Measurements from ENCODE around the gene AXIN1.
"Not testable (repeated sequence)": the region's sequence is repeated elsewhere in the genome, so short reads cannot be mapped to it uniquely, and the experiment has no call there.

Gene AXIN1

DNA sequence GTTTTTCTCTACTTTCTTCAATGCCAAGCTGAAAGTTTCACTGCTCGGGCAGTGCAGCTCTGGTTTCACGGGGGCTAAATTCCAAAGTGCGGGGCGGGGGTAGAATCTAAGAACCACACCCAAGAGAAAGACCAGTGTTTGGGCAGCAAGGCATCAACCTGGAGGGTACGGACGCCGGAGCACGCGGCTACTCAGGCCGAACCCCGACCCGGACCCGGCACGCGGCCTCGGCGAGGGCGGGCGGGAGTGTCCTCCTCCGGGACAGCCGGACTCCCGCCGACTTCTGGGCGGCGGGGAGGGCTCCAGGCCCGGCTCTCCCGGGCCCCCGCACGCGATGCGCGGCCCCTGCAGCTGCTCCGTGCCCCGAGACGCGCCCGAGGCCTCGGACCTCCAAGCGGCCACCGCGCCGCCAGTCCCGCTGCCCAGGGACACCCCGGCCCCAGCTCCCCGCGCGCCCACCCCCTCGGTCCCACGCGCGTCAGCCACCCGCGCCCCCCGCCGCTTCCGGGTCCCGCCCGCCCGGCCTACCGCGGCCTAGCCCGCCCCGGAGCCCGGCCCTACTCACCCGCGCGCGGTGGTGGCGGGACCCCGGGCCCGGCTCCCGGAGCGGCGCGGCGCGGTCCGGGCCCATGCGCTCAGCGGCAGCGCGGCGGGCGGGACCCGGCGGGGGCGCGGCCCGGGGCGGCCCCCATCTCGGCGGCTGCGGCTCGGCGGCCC lies 561 bp downstream of the AXIN1 start:
- no peak for DNase-seq

- DNase-seq, result no peak
Measured at GRCh38 chr16:350203-350602, 2.3 kb downstream of the AXIN1 start.

DNA sequence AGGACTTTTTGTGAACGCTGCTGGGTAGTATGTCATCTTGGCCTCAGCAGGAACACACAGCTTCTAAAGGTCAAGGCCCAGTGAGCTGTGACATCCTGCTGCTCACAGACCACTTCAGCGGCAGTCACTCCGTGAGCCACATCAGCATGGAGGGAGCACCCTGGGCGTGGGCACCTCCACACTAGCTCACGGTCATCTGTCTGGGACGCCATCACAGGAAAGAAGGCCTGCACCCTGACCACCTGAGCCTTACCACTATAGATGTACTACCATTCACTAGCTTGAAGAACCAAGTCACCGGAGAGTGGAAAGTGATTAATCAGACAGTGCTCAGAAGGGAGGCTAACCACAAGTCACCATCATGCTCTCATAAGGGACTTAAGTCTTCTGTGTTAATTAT lies 3.3 kb downstream of the AXIN1 start:
- DNase-seq, result no peak

DNA sequence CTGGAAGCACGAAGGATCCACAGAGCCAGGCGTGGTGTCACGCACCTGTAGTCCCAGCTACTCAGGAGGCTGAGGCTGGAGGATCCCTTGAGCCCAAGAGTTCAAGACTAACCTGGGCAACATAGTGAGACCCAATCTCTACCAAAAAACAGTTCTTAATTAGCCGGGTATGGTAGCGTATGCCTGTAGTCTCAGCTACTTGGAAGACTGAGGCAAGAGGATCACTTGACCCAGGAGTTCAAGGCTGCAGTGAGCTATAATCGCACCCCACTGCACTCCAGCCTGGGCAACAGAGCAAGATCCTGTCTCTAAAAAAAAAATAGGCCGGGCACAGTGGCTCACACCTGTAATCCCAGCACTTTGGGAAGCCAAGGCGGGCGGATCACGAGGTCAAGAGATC lies 4.0 kb downstream of the AXIN1 start:
- DNase-seq, result not testable (repeated sequence)

GRCh38 chr16:347203-347602 lies 5.3 kb downstream of the AXIN1 start:
- no peak for DNase-seq

DNA sequence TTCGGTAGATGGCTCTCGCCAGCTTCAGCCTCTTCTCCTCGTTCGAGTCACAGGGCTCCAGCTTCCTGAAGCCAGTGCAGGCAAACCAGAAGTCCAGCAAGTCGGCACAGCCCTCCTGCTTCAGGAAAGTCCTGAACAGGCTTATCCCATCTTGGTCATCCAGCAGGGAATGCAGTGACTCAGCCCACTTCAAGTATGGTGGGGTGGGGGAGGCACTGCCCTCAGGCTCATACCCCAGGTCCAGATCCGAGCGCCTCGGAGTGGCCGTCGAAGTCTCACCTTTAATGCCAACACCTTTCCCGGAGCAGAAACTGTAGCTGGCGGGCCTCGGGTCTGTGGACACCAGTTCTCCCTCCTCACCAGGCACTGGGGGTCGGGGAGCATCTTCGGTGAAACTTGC lies 5.9 kb downstream of the AXIN1 start:
- no peak for DNase-seq

DNA sequence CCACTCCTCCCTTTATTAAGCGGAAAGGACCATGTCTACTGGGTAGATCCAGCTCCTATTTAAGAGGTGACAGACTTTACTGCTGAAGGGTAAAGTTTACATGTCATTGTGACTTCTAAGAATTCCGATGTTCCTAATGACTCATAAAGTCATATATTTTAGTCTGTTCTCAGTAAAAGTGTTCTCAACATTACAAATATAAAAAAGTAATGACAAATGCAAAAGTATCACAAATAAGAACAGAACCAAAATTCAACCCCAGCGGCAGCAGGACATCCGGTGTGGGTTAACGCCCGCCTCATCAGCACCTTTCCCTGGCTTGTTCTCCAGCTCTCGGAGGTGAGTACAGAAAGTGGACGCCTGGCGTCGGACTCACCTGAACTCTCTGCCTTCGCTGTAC lies 6.8 kb downstream of the AXIN1 start:
- DNase-seq, result no peak

DNA sequence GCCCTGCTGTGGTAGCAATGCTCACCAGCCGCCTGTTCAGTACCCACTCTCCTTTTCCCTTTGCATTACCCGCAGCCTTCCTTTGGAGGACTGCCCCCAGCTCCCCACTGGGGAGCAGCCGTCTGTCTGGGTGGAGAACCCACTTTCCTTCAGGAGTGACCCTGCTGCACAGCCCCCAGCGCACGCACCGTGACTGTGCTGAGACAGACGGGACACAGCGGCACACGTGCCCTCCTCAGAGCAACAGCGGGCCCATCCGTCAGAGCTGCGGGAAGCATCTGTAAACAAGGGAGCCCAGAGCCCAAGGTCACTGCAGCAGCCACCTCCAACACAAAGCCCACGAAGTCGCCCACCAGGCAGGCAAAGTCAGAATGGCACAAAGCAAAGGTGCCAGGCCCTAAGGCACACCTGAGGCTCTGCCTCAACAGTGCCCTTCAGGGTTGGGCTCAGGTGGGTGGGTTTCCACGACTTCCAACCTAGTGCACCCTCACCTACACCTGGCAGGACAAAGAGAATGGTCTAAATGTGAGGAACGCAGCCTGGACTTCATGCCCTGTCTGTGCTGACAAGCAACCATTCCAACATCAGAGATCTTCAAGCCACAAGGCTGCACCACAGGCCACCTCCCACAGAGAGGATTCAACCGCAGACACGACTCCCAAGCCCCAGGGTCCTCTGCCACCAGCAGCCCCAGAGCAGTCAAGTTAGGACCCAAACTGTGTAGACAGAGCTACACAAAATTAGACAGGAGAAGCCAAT lies 9.9 kb downstream of the AXIN1 start:
- DNase-seq, result no peak

GRCh38 chr16:341974-342336 lies 10.6 kb downstream of the AXIN1 start:
- not testable (repeated sequence) for DNase-seq

DNA sequence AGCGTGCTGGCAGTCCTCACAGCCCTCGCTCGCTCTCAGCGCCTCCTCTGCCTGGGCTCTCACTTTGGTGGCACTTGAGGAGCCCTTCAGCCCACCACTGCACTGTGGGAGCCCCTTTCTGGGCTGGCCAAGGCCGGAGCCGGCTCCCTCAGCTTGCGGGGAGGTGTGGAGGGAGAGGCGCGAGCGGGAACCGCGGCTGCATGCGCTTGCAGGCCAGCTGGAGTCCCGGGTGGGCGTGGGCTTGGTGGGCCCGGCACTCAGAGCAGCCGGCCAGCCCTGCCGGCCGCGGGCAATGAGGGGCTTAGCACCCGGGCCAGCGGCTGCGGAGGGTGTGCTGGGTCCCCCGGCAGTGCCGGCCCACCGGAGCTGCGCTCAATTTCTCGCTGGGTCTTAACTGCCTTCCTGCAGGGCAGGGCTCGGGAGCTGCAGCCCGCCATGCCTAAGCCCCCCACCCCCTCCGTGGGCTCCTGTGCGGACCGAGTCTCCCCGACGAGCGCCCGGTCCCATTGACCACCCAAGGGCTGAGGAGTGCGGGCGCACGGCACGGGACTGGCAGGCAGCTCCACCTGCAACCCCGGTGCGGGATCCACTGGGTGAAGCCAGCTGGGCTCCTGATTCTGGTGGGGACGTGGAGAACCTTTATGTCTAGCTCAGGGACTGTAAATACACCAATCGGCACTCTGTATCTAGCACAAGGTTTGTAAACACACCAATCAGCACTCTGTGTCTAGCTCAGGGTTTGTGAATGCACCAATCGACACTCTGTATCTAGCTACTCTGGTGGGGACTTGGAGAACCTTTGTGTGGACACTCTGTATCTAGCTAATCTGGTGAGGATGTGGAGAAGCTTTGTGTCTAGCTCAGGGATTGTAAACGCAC lies 11.2 kb downstream of the AXIN1 start:
- not testable (repeated sequence) for DNase-seq

DNA sequence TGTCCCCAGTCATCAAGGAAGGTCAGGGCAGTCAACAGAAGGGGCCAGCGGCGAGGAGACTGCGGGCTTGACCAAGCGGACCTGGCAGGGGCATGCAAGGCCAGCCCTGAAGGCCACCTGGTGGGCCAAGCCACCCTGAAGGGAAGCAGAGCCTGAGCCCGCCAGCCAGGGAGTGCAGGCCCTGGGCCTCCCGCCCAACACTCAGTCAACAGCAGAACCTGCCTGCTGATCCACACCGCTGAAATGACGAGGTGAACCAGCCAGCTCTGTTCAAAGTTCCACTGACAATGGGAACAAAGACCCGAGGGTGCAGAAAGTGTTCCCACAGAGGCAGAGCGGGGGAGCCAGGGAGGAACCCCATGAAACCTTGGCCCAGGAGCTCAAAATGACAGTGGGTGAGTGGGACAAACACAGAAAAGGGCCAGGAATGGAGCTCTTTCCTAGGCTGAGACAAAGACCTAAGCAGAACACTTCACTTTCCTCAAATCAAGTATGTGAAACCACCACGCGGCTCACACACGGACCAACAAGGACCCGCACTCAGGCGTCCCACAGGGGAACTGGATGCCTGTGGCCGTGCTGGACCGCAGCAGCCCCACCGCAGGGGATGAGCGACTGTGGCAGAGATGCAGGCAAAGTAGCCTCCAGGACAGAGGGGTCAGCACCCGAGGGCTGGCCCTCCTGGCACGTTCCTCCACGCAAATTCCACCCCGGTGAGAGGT lies 12.0 kb downstream of the AXIN1 start:
- DNase-seq, result no peak

GRCh38 chr16:339680-340079 lies 12.8 kb downstream of the AXIN1 start:
- no peak for DNase-seq

- no peak for DNase-seq
Measured at GRCh38 chr16:337975-338575, 14.4 kb downstream of the AXIN1 start.

- DNase-seq, result no peak
Measured at GRCh38 chr16:337437-337836, 15.1 kb downstream of the AXIN1 start.

DNA sequence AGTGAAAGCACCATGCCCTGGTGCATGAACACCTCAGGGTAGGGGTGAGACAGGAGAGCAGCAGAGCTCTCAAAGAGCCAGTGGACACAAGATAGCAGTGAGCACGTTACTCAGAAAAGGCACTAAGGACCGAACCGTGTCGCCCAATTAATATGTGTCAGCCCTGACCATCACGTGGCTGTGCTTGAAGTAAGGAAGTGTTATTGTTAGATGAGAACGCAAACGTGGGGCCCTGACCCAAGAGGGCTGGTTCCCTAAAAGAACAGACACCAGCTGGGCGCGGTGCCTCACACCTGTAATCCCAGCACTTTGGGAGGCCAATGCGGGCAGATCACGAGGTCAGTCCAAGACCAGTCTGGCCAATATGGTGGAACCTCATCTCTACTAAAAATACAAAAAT lies 16.3 kb downstream of the AXIN1 start:
- no peak for DNase-seq

DNA sequence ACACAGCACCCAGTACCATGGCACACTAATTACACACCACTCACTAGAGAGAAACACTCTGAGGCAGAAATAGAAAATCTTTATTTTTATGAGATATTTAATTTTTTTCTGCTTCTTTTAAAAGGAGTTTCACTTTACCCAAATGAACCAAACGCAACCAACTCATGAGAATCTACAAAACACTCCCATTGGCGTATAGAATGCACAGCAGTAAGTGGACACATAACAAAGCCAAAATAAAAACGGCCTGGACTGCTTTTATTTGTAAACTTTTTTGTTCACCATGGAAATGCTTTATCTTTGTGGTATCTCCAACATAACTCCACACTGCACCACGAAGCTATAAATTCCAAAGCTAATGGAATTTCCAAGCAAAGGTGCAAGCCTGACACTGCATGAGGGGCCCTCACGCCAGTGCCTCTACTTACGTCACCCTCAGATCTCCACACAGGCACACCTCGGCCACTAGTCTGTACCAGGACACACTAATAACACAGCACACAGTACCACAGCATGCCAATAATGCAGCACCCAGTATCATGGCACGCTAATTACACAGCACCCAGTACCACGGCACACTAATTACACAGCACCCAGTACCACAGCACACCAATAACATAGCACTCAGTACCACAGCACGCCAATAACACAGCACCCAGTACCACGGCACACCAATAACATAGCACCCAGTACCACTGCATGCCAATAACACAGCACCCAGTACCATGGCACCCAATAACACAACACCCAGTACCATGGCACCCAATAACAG lies 17.5 kb downstream of the AXIN1 start:
- DNase-seq, result not testable (repeated sequence)

DNA sequence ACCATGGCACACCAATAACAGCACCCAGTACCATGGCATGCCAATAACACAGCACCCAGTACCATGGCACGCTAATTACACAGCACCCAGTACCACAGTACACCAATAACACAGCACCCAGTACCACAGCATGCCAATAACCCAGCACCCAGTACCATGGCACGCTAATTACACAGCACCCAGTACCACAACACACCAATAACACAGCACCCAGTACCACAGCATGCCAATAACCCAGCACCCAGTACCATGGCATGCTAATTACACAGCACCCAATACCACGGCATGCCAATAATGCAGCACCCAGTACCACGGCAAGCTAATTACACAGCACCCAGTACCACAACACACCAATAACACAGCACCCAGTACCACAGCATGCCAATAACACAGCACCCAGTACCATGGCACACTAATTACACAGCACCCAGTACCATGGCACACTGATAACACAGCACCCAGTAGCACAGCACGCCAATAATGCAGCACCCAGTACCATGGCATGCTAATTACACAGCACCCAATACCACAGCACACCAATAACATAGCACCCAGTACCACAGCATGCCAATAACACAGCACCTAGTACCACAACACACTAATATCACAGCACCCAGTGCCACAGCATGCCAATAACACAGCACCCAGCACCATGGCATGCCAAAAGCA lies 18.2 kb downstream of the AXIN1 start:
- not testable (repeated sequence) for DNase-seq

DNA sequence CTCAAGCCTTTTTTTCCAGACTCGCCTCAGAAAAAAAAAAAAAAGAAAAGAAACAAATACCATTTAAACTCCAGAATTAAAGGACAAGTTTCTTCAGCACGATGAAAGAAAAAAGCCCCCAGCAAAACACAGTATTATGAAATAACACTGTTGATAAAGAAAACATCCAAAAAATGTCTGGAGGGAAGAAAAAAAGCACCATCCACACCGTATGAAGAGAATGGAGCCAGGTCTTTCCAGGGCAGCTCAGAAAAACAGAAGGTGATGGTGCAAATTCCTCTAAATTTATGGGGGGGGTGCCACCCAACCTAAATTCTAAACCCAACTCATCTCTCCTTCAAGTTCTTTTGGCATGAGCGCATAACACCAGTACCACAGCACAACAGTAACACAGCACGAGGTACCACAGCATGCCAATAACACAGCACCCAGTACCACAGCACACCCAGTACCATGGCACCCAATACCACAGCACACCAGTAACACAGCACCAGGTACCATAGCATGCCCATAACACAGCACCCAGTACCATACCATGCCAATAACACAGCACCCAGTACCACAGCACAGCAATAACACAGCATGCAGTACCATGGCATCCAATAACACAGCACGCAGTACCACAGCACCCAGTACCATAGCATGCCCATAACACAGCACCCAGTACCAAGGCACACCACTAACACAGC lies 19.0 kb downstream of the AXIN1 start:
- DNase-seq, result no peak

DNA sequence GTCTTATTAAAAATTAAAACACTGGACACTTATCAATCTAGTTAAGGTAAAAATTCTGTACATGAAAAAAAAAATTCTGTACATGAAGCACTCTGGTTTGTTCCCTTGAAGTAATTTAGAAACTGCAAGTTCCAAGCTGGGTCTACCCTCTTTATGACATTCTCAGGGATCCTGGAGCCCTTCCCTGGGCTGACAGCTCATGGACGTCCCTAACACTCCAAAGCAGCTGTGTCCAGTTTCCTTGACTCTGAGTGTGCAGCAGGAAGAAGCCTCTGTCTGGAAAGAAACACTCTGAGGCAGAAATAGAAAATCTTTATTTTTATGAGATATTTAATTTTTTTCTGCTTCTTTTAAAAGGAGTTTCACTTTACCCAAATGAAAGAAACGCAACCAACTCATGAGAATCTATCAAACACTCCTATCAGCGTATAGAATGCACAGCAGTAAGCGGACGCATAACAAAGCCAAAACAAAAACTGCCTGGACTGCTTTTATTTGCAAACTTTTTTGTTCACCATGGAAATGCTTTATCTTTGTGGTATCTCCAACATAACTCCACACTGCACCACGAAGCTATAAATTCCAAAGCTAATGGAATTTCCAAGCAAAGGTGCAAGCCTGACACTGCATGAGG lies 21.2 kb downstream of the AXIN1 start:
- not testable (repeated sequence) for DNase-seq

DNA sequence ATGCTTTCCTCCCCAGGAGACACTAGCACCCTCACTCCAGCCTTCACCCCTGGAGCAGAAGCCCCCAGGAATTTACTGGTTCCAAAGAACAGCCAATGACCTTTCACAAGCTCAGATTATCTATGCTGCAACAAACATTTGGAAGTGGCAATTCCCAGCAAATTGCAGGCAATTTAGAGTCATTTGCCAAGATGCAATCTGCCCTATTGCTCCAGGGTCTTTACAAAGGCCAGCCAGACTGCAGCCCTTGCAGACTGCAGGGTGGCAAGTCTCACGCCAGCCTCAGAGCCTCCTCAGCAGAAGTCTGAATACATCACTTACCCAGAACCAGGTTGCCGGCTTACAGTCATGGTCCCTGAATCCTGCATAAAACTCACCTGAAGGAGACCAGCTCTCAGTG lies 21.8 kb downstream of the AXIN1 start:
- no peak for DNase-seq
